Inflammatory macrophage treated with lipopolysaccharide for 4 hours (primary cell): ENCODE measurements around the gene KSR1.

ENCODE experiments used
- DNase-seq: peaks from one replicate; pipeline ENCODE4 v3.0.0-alpha.2; 2020

Gene KSR1

GRCh38 chr17:27558341-27558740 is 102.1 kb downstream of the KSR1 start:
- DNase-seq, result no peak

- DNase-seq, result peak; percentile 50
Observed at GRCh38 chr17:27558842-27559505, 102.7 kb downstream of the KSR1 start.

GRCh38 chr17:27559506-27560481 is 103.5 kb downstream of the KSR1 start:
- peak; percentile 18 for DNase-seq

- DNase-seq, result no peak
Observed at GRCh38 chr17:27560668-27561067, 104.4 kb downstream of the KSR1 start.

- no peak for DNase-seq
Observed at GRCh38 chr17:27562777-27563455, 106.7 kb downstream of the KSR1 start.

- no peak for DNase-seq
Observed at GRCh38 chr17:27563532-27563931, 107.3 kb downstream of the KSR1 start.

GRCh38 chr17:27564463-27564862 is 108.2 kb downstream of the KSR1 start:
- DNase-seq, result no peak

- no peak for DNase-seq
Observed at GRCh38 chr17:27565874-27566670, 109.8 kb downstream of the KSR1 start.

- DNase-seq, result no peak
Observed at GRCh38 chr17:27566671-27567562, 110.7 kb downstream of the KSR1 start.

- no peak for DNase-seq
Observed at GRCh38 chr17:27567563-27567859, 111.3 kb downstream of the KSR1 start.

- no peak for DNase-seq
Observed at GRCh38 chr17:27568216-27568615, 112.0 kb downstream of the KSR1 start.

- DNase-seq, result no peak
Observed at GRCh38 chr17:27568811-27569210, 112.6 kb downstream of the KSR1 start.

GRCh38 chr17:27569257-27569722 is 113.0 kb downstream of the KSR1 start:
- peak; percentile 27 for DNase-seq

GRCh38 chr17:27569884-27570577 is 113.8 kb downstream of the KSR1 start:
- DNase-seq, result no peak

GRCh38 chr17:27570578-27570914 is 114.3 kb downstream of the KSR1 start:
- no peak for DNase-seq

GRCh38 chr17:27571563-27572352 is 115.5 kb downstream of the KSR1 start:
- DNase-seq, result no peak

- DNase-seq, result no peak
Observed at GRCh38 chr17:27572665-27573064, 116.4 kb downstream of the KSR1 start.

- DNase-seq, result no peak
Observed at GRCh38 chr17:27573548-27573947, 117.3 kb downstream of the KSR1 start.

GRCh38 chr17:27573971-27574525 is 117.8 kb downstream of the KSR1 start:
- DNase-seq, result no peak
